22Rv1 (cell line): ENCODE measurements around the gene UBAP2.

ENCODE experiments used
- H3K27ac ChIP-seq: fragments of 450-650 bp; 2 replicates; pipeline ENCODE4 v1.5.1; 2017
- CTCF ChIP-seq: fragments of 450-650 bp; IDR thresholded peaks from 2 replicates; pipeline ENCODE4 v1.5.1; 2017; ENCODE audit warnings: mild to moderate bottlenecking
- ZFX ChIP-seq: fragments of 450-650 bp; IDR thresholded peaks from 2 replicates; pipeline ENCODE4 v1.6.1; 2017; ENCODE audit warnings: antibody characterized with exemption, borderline replicate concordance

Gene UBAP2

DNA sequence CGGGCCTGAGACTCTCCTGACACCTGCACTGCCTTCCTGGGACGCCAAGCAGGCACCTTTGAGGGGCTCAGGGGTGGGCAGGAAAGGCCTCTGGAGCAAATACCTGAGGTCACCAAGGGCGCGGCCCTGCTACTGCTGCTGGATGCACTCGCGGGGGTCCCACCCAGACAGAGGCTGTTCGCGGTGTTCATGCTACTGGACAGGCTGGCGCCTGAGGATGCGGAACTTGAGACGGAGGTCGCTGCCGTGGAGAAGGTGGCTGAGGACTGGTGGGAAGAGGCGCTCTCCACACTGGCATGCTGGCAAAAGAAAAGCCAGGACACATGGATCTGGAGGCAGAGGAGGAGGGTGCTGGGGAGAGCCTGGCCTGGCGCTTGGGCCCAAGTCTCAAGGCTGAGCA lies 121.0 kb downstream of the UBAP2 start:
- no peak for TF ChIP-seq ZFX
- no peak for TF ChIP-seq CTCF
- H3K27ac ChIP-seq, result no peak overlapping the region

- no peak for TF ChIP-seq CTCF
- no peak for TF ChIP-seq ZFX
- H3K27ac ChIP-seq, result peak overlapping the region; percentile 47; the same call in 1 of the 2 replicates
Measured at GRCh38 chr9:33926746-33927485, 121.8 kb downstream of the UBAP2 start.

GRCh38 chr9:33924978-33925797 lies 123.5 kb downstream of the UBAP2 start:
- TF ChIP-seq ZFX (no peak), CTCF (peak; percentile 79)
- peak overlapping the region; percentile 47 for H3K27ac ChIP-seq

- H3K27ac ChIP-seq, result peak overlapping the region; percentile 47
Measured at GRCh38 chr9:33923998-33924701, 124.5 kb downstream of the UBAP2 start.

GRCh38 chr9:33923079-33923478 lies 125.6 kb downstream of the UBAP2 start:
- TF ChIP-seq ZFX (no peak), CTCF (no peak)
- H3K27ac ChIP-seq, result peak overlapping the region; percentile 47

More at GRCh38 chr9:33923998-33924701, 124.5 kb downstream of the UBAP2 start:
- TF ChIP-seq CTCF, result no peak
- TF ChIP-seq ZFX, result no peak

- peak overlapping the region; percentile 47 for H3K27ac ChIP-seq
- TF ChIP-seq ZFX (no peak), CTCF (peak; percentile 94)
Measured at GRCh38 chr9:33921967-33922895, 126.5 kb downstream of the UBAP2 start.
